Esophagus mucosa (tissue), 1 donor: ENCODE data around the gene MX2. TPM values are rescaled to one million over a fixed set of nuclear protein-coding genes. Genes with fewer than 3 reads are reported as not detected.

Experiments
- ATAC-seq: fragments of 200-7000 bp; cut with Tn5 transposase; one replicate; pipeline ENCODE4 v1.9.1; 2020
- total RNA-seq: library from RNA; stranded (reverse); gene quantifications from one replicate; pipeline ENCODE4 v1.2.4, GENCODE V29; 2023
- donor health status: DM: yes; HTN: yes; CAD: no.

Gene MX2
- total RNA-seq, 1 donor from 2014 or later: 4.2 TPM

DNA sequence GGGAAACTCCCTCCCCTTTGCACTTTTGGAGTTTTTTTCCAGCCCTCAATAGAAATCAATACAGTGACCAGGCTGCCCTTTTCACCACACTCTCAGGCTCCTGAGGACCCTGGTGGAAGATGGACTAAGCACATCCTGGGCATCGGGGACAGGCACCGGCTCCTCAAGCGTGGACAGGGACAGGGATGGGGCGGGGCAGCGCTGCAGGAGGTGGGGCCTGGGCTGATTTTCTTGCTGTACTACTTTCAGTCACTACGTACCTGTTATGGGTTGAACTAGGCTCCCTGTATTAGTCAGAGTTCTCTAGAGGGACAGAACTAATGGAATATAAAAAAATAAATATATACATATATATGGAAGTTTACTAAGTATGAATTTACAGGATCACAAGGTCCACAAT is 2.5 kb downstream of the MX2 start:
- ATAC-seq: peak; percentile 80

DNA sequence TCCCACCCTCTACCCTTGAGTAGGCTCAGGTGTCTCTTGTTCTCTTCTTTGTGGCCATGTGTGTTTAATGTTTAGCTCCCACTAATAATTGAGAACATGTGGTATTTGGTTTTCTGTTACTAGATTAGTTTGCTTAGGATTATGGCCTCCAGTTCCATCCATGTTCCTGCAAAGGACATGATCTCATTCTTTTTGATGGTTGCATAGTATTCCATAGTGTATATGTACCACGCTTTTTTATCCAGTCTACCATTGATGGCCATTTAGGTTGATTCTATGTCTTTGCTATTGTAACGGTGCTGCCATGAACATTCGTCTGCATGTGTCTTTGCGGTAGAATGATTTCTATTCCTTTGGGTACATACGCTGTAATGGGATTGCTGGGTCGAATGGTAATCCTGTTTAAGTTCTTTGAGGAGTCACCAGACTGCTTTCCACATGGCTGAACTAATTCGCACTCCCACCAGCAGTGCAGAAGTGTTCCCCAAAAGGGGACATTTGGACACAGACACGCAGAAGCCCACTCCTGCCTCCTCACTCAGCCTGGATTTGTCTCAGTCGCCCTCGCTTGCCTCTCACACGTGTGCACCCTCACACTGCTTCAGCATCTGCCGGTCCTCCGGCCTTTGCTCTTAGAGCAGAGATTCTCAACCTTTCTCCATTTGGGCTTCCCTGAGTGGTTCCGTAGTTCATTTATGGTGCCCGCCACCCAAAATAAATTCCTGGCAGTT is 3.7 kb downstream of the MX2 start:
- no peak for ATAC-seq

DNA sequence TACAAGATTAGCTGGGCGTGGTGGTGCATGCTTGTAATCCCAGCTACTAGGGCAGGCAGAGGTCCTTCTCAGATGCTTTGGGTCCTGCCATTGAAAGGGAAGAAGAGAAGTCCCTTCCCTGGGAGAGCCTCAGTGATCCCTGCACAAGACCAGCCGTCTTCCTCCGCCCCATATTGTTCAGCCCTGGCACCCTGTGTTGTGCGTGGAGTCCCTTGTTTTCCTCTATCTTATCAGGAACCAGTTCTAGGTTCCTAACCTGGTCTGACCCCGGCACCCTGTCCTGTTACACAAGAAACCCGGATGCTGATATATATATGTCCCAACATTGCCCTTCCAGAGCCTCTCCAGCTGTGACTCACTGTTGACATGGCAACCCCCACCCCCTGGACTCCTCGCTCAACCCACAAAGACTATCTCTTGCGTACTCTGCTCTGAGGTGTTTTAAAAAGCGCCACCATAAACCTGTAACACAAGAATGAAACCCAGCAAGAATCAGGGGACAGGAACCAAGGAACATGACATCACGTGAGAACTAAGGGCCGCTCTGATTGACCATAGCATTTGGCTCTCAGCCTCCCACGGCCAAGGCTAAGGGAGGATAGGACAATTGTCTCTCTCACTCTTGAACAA is 4.8 kb downstream of the MX2 start:
- peak; percentile 82 for ATAC-seq

DNA sequence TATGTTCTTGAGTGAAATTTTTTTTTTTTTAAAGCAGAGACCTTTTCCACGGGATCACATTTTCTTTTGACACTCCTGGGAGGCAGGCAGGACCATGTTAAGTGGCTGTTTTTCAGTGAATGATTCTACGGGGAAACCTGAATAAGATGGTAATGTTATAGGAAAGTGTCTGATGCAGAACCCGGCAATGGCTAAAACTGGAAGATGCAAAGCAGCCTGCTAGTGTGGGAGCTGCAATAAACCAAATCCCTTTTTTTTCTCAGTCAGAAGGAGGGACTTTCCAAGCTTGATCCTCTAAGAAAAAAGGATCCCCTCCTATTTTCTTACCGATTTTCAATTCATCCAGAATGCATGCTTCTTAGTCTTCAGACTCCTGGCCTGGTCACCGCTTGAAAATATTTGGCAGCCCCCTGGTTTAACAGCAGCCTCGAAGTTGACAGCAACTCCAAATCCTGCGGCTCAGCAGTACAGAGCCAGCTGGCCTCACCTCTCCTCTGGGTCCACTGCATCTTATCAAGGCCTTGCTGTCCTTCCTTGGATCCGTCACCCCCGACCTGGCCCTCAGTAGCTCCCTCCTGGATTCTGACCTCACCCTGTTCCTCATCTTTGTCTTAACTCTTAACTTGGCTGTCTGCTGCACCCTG is 5.6 kb downstream of the MX2 start:
- ATAC-seq: no peak

DNA sequence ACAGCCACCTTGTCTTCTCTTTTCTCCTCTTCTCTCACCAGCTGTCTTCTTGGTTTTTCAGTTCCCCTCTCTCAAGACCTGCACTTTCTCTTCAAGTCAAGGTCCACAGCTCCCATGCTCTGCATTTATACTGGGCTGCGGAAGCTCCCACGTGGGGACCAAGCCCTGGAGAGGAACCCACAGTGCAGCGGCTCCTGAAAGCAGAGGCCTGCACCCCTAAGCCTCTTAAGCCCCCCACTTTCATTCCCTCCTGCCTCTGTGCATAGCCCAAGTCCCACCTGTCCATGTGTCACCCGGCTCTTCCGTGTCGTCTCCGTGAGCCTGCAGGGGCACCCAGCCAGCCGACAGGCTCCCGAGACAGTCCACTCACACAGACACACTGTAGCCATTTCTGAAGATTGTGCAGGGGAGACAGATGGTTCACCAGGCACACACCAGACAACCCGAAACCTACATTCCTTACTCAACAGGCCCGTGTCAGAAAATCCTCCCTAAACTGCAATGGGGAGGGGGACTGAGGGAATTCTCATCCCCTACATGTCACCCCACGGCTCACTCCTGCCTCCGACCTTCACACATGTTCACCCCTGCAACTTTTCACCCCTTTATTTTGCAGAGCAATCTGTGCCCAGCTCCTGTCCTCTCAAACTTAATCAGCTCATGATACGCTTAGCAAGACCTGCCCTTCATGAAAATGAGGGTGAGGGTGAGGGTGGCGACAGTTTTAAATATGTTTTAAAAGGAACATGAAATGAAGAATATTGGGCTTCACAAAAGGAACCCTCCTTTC is 6.3 kb downstream of the MX2 start:
- no peak for ATAC-seq

DNA sequence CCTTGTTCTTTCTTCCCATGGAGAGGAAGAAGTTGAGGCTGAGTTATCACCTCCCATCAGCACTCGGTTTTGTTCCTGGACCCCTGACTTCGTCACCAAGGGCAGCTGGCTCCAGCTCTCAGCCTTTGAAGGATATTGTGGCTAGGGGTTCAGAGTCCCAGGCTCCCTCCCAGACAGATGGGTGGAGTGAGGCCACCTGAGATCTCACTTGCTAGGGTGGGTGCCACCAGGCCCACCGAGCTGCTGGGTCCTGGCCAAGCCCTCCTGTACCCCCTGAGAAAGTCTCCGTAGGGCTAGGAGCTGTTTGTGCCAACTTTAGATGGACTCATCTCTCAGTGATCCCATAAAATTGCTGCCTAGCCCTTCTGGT is 6.9 kb downstream of the MX2 start:
- no peak for ATAC-seq

DNA sequence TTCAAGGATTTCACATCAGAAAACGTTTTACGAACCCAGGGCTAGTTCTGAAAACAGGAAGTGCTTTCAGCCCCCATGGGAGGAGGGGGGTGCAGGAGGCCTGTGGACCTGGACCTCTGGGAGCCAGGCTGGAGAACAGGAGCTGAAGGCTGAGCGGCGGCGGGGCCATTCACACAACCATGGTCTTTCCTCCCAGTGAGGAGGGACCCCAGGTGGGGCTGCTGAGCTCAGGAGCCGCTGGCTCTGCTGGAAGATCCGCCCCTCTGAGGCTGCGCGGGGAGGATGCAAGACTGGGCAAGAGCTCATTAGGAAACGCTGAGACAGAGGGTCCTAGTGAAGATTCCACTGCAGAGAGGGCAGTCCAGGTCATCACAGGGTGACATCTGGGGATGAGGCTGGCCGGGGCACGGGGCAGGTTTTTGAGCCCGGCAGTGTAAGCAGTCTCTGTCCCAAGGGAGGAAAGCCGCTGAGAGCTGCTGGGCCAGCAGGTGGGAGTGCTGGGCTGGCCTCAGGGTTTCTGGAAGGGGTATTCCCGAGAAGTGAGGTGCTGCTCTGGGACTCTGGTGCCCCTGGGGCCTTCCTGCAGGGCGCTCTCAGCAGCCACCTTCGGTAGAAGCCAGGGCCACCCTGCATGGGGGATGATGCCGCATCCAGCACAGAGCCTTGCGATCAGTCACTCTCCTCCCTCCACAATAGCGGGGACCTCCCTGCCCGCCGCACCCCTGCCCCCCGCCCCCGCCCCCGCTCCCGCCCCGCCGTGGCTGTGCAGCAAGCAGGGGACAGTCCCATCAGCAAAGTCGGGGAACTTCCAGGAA is 7.5 kb downstream of the MX2 start:
- ATAC-seq: peak; percentile 3

DNA sequence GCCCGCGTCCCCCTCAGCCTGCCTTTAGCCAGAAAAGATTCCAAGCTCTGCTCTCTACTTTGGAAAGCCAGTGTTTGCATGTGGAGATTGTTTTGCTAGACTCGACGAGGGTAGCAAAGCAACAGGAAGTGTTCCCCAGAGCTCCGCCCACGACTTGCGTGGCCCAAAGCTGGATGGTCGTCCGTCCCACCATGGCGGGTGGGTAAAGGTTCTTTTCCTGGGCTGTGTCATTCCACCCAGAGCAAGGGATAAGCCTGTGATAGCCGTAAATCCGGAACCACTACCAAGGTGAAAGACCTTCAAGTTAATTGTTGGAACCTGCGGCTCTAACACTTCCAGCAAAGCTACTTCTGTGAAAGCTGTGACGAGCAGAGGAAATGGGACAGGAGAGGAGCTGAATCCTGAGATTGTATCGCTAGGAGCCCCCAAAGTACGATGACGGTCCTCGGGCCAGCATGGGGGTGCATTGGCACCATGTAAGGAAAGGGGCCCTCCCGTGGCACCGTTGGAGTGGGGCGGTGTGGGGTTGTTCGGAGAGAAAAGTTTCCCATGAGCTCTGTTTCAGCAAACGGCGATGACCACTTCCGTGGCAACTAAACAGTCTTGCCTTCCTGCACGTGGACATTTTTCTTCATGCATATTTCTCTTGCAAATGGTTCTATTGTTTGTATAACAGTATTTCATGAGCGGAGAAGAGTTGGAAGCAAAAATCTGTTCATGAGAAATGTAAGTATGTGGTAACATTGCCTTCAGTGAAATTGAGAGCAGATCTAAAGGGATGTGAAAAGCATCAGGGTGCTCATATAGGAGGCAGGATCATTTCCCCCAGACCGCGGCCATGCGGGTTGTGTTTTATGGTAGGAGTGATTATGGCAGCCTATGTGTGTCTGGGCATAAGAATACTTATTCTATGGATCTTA is 8.4 kb downstream of the MX2 start:
- ATAC-seq: no peak

DNA sequence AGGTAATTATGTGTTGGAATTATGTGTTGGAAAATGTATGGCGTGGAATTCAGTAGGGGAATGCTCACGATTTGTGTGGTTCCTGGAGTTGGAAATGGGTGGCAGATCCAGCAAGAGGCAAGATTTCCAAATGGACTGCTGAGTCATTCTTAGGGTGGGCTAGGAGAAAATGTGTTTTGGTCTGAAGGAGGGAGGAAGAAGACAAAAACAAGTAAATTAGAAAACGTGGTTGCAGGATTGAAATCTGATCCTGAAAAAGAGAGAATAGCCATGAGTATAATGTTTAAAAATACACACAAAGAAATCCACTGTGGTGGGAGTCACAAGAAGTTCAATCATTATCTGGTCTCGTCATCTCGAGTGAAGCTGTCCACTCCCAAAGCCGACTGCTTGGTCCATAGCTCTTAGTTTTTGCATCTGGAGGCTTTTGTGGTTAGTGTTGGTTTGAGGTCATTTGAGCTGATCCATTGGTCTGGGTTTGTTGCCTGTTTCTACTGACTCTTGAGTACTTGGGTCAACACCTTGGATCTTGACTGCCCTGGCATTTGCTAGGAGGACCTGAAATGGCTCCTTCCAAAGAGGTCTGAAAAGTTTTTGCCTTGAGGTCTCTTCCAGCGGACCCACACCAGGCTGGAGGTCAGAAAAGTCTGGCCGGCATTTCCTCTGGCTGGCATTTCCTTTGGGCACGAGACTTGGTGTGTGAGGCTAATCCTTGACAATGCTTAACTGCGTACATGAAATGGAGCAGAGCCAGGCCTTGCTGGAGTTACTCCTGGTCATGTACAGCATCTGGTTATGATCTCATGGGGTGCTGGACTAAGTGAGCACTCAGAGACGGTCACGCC is 9.2 kb downstream of the MX2 start:
- no peak for ATAC-seq

DNA sequence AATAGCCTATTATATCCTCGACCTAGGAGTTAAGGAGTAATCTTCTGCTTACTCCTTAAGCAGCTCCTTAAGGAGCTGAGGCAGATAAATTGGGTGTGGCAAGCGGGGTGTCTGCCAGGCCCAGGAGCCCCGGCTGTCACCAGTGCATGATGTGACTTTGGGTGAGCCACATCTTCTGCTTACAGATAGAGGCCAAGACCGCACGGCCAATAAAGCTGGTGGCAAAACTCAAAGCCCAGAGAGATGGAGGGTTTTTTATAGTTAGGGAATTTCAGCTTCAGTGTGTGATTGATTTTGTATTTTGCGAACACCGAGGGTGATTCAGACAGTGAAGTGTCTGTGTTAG is 9.8 kb downstream of the MX2 start:
- ATAC-seq: no peak

DNA sequence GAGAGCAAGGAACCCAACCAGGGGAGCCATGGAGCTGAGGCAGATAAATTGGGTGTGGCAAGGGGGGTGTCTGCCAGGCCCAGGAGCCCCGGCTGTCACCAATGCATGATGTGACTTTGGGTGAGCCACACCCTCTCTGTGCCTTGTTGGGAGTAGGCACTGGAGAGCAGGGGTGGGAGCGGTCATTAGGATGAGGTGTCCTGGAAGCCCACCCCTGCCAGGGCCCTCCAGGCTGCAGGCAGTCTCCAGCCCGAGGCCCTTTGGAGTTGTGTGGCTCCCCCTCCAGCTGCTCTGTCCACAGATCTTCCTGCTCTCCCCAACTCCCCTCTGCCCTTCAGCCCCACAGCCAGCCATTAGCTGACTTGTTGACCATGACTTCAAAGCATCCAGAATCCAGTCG is 11.4 kb downstream of the MX2 start:
- no peak for ATAC-seq

DNA sequence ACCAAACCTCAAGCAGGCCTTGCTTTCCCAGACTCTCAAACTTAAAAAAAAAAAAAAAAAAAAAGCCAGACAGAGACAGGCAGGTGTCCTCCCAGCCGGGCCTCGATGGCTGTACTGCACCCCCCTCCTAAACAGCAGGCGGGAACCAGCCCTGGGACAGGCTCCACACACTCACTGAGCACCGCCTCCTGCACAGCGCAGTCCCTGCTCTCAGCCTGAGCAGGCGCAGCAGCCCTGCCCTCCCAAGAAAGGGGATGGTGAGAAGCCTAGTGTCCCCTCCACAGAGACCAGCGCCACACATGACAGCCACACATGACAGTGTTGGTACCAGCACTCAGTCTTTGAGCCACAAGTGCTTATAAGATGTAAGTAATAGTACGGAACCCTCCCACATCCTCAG is 11.9 kb downstream of the MX2 start:
- no peak for ATAC-seq

DNA sequence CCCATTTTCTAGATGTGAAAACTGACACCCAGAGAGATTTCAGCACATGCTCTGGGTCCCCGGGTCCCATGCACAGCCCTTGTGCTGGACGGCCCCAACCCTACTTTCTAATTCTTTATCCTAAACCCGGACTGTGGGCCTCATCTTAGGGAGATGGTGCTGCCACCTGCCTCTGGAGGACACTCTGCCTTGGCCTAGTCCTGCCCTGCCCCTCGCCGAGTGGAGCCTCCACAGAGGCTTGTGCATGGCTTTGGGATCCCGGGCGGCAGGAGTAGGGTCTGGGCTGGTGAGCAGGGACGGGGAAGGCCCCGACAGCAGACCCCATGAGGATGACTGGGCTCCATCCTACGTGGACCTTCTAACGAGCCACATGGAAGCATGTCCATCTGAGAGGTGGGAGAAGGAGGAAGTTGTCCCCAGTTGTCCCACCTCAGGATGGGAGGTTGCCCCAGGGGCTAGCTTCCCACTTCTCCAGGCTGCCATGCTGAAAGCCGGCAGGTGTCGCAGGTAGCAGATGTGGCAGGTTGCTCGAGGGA is 12.4 kb downstream of the MX2 start:
- no peak for ATAC-seq

DNA sequence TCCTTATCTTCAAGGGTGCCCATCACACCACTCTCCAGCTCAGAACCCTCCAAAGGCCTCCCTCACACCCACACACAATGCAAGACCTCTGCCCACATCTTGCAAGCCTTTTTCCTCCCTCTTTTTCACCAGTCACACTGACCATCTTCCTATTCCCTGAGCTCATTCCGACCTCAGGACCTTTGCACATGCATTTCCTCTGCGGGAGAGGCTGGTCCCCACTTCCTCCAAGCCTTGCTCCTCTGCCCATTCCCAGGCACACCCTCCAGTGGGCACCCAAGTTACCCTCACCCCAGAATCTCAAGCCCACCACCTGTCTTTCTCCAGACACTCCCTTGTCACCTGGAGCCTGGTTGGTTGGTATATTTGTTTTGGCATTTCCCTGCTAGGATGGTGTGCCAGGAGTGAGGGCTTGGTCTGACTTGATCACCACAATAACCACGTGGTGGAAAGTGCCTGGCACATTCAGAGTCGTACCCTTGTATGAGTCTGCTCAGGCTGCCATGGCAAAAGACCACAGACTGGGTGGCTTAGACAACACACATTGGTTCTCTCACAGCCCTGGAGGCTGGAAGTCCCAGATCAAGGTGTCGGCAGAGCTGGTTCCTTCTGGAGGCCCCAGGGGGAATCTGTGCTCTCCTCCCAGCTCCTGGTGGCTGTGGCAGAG is 13.2 kb downstream of the MX2 start:
- ATAC-seq: peak; percentile 80

DNA sequence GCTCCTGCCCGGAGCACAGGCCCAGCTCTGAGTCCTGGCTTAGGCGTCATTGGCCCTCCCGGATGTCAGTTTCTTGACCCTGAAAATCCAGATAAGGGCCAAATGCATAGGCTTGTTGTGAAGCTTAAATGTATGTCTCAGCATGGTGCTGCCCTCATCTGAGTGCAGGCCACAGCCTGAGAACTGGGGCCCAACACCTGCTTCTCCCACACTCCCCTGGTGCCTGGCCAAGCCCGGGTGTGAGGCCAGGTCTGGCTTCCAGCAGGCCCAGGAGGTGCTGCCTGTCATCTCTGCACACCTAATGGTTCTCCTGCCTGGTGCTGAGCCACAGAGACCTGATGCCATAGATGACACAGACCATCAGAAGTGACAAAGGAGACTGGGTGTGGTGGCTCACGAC is 14.0 kb downstream of the MX2 start:
- peak; percentile 5 for ATAC-seq

DNA sequence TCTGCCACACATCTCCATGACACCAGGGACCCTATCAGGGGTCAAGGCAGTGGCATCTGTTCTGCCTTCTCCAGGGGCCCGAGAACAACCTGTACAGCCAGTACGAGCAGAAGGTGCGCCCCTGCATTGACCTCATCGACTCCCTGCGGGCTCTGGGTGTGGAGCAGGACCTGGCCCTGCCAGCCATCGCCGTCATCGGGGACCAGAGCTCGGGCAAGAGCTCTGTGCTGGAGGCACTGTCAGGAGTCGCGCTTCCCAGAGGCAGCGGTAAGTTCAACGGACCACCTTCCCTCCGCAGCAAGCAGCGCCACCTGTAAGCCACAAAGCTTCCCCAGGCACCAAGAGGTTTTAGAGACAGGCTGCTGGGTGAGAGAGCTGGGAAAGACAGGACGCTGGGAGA is 15.9 kb downstream of the MX2 start:
- ATAC-seq: peak; percentile 32

DNA sequence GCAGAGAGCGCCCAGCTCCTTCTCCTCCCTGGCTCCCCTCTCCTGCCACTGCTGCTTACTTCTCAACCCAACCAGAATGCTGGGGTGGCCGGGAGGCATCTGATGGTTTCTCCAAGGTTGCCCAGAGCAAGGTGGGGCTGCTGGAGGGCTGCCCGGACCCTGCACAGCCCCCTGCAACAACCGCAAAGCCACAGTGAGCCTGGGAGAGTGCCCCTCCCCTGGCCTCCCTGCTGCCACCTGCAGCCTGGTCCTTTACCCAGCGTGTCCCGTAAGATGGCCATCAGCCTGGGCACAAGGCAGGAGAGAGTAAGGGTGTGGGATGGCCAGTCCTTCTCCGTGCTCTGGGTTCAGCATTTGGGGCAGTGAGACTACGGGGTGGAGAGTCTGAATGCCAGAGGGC is 17.0 kb downstream of the MX2 start:
- ATAC-seq: no peak

DNA sequence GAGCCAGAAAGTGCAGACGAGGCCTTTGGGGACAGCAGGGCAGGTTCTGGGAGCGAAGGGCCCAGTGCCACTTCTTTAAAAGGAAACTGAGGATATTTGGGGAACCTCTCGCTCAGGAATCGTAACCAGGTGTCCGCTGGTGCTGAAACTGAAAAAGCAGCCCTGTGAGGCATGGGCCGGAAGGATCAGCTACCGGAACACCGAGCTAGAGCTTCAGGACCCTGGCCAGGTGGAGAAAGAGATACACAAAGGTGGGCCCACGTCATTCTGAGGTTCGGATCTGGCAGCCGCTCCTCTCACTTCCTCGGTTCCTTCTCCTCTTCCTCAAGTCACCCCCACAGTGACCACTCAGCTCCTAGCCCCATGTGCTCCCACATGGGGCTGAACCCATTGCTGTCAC is 18.1 kb downstream of the MX2 start:
- no peak for ATAC-seq

DNA sequence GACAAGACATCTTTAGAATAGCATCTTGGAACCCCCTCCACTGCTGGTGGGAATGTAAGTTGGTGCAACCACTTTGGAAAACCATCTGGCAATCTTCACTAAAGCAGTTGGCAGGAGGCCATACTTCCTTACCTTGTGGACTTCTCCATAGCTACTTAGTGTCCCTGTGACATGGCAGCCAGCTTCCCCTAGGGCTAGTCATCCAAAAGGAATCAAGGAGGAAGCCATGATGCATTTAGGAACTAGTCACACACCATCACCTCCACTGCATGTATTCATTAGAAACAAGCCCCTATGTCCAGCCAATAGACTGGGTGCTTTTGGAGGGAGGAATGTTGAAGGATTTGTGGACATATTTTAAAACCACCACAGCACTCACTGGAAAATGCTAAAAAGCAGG is 19.9 kb downstream of the MX2 start:
- ATAC-seq: no peak
